HG02642 (cell line): Measurements from ENCODE around the gene TUBB1.

Experiments used
- ATAC-seq: cut with Tn5 transposase; IDR thresholded peaks from one replicate; pipeline ENCODE4 v1.9.1; 2021; ENCODE audit warnings: mild to moderate bottlenecking; ENCODE audit not compliant: unreplicated experiment, poor library complexity

TUBB1 gene

DNA sequence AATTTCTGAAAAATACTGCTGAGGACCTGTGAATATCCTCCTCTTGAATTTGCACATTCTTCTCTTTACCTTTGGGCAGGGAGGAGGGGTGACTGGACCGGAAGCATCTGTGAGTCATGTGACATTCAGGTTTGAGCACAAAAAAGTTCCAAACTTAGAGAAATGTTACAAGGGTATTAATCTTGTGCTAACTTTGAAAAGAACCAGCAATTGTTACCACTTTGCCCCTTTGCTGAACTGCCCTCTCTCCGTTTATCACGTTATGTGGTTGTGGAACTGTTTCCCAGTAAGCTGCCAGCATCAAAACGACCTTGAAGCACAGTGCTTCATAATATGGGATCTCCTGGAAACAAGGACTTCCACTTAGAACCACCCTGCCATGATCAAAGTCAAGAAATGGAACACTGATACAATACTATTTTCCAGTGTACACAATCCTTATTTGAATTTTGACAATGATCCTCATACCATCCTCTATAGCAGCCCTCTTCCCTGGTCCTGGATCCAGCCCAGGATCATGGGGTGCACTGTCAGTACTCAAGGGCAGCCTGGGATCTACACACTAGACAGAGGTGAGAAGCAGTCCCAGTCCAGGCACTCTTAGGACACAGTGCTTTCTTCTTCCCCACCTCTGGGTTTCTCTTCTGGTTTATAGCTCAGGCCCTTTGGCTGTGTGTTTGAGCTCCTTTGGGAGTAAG lies 2.3 kb upstream of the TUBB1 start:
- no peak for ATAC-seq

DNA sequence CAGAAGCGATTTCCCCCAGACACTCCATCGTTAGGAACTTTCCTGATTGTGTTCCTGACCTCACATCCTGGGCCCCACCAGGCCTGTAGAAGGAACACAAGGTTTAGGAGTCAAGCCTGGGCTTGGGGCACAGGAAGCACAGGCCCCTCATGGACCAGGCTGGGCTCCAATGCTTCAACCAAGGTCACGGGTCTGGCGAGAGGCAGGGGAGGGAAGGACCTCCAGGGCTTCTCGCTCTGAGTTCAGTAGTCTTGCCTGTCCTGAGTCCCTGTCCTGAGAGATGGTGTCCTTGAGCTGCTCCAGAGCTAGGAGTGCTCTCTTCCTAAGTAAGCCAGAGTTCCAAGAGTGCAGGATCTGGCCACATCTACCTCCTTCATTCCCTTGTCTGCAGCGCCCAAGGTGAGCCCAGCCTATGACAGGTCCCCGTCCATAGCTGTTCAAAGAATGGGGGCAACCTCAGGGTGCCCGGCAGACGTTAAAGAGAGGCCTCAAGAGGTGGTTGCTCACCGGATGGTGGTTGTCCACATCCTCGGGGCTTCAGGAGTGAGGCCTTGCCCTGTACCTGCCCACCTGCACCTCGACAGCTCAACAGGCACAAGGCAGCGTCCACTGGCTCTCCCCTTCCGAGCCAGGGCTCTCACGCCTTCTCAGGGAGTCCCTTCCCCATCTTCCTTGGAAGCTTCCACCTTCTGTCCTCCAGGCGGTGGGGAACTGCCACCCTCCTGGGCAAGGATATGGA lies 1.6 kb upstream of the TUBB1 start:
- ATAC-seq, result no peak

DNA sequence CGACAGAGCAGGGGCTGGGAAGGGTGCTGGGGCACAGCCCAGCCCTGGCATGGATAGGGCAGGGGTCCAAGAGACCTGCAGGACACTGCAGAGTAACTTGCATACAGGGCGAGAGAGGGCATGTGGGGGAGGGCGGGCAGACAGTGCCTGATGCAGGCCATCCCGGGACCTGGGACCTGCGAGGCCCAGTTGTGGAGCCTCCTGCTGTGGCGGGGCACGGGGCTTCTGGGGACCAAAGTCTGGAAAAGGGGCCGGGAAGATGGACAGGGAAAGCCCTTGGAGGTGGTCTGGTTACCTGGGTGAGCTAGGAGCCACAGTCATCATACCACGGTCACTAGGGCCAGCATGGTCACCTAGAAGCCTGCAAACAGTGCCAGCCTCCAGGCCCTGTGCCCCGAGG lies 412 bp upstream of the TUBB1 start:
- no peak for ATAC-seq

DNA sequence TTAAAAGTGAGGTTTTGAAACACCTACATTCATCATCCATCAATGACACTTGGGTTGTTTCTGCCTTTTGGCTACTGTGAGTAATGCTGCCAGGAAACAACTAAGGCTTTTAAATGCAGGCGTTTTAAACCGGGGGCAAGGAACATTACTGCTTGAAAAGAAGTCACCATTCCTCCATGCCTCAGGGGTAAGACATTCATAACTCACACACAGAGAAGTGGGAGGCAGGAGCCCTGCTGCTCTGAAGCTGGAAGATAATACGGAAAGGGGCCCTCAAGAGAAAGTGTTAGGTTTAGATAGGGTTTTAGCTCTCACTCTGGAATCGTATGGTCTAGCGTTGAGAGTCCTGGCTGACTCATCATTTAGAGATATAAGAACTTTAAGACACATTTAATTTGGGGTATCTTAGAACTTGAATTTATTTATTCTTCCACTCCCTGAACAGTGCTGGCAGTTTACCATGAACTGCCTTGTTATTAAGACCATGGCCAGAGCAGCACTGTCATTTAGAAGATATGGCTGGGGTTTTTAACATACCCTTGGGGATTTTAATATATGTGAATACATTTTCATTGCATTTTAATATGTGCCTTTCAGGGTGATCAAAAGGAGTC lies 1.8 kb downstream of the TUBB1 start:
- no peak for ATAC-seq

DNA sequence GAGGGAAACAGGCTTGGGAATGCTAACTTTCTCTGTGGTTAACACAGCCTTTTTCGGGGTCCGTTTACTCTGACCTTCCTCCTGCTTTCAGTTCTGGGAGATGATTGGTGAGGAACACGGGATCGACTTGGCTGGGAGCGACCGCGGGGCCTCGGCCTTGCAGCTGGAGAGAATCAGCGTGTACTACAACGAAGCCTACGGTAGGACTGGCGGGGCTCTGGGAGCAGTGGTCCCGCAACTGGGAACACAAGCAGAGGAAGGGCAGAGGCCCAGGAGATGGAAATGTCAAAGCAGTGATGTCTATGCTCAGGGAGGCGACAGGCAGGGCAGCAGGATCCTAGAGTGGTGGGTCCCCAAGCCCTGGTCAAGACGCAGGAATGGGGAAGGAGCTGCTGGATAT lies 3.5 kb downstream of the TUBB1 start:
- ATAC-seq, result no peak

DNA sequence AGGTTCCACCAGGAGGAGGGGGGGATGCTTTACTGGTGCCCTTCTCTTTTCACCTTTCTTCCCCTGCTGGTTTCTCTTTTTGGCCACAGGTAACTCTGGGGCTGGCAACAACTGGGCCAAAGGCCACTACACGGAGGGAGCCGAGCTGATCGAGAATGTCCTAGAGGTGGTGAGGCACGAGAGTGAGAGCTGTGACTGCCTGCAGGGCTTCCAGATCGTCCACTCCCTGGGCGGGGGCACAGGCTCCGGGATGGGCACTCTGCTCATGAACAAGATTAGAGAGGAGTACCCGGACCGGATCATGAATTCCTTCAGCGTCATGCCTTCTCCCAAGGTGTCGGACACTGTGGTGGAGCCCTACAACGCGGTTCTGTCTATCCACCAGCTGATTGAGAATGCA lies 4.4 kb downstream of the TUBB1 start:
- no peak for ATAC-seq

DNA sequence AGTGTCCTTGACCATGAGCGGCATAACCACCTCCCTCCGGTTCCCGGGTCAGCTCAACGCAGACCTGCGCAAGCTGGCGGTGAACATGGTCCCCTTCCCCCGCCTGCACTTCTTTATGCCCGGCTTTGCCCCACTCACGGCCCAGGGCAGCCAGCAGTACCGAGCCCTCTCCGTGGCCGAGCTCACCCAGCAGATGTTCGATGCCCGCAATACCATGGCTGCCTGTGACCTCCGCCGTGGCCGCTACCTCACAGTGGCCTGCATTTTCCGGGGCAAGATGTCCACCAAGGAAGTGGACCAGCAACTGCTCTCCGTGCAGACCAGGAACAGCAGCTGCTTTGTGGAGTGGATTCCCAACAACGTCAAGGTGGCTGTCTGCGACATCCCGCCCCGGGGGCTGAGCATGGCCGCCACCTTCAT lies 4.9 kb downstream of the TUBB1 start:
- no peak for ATAC-seq

DNA sequence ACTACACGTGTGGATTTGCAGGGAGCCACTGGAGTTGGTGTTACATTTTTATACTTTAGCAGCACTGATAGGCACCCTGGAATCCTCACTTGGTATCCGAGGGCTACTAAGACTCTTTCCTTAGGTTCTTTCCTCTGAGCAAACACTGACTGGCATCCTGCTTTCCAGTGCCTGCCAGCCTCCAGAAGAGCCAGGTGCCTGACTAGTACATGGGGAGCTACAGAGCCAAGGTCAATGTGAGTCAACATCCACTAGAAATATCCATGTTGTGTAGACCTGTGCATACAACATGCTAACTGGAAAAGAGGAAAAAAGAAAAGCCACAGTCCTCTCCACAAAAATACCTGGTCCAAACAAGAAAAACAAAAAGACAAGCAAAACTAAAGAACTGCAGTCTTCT lies 5.9 kb downstream of the TUBB1 start:
- no peak for ATAC-seq

DNA sequence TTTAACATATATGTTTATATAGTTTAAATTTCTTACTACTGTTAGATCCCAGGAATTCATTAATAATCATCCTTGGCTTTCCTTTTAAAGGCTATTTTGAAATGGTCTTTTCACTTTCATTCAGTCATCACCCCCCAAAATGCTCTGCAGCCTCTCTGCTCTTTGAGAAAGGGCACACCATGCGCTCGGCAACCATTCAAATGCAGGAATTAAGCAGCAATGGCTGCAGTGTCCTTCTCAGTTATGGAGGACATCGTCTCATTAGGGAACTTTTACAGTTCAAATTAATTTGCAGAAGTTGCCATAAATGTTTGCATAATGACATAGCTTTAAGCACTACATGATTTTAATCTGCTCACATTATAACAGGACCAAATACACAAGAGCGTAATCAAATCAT lies 6.3 kb downstream of the TUBB1 start:
- no peak for ATAC-seq

DNA sequence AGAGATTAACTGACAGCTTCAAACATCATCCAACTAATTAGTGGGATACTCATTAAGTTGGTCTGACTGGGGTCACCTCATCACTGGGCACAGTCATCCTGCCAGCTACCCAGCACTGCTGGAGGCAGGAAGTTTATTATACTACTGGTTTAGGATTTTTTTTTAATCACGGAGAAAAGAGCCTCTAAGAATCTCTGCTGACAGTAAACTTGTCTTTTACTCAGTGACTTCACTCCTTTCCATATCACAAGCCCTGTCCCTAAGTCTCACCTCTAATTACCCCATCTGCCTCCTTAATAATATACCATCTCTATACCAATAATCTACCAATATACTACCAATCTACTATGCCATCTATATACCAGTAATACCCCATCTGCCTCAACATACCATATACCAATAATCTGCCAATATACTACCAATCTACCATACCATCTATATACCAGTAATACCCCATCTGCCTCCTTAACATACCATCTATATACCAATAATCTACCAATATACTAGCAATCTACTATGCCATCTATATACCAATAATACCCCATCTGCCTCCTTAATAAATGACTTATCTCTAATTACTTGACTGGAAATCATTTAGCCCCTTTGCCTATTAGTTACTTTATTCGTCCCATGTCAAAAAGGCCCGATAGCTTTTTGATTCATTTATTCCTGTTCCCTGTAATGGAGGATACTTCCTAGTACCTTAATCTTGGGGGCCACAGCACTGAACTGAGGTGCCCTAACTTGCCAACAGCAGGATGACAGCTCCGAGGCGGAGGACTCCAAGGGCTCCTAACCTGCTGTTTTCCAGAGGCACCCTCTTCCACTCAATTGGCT lies 7.9 kb downstream of the TUBB1 start:
- ATAC-seq, result no peak

DNA sequence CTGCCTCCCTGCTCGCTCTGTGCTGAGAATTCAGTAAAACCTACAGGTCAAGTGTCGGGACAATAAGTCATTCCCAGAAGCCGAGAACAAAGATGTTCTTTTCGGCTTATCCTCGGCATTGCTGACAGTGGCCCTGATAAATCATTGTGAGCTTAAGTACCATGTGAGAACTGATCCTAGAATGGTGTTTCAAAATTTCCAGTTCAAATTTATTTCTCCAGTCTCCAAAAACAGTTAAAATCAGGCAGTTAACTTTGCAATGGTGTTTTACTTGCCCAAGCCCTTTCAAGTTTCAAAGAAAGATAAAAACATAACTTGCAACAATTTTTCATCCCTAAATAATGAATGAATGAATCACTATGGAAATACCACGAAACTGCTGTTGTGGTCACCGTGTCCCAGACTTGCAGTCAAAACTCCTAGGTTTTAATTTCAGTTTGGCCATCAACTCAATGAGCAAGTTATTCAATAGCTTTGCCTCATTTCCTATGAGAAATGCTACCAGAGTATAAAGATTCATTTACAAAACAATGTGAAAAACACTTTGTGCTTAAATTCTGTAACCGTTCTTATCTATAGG lies 8.6 kb downstream of the TUBB1 start:
- ATAC-seq, result no peak

DNA sequence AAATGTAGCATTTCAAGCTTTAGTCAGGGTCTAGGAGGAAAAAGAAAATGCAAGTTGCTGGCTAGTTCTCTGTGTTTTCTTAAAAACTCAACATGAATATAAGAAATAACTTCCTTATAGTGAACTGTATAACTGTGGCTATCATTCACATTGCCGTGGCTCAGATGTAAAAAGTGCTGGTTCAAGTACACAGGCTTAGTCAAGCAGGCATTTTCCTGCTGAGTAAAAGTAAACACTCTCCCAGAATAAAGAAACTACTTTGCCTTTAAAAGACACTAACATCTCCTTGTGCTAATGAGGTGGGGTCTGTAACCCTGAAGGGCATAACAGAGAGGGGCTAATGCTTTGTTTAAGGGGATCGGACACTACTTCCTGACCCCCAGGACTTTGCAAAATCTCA lies 9.6 kb downstream of the TUBB1 start:
- ATAC-seq, result no peak

DNA sequence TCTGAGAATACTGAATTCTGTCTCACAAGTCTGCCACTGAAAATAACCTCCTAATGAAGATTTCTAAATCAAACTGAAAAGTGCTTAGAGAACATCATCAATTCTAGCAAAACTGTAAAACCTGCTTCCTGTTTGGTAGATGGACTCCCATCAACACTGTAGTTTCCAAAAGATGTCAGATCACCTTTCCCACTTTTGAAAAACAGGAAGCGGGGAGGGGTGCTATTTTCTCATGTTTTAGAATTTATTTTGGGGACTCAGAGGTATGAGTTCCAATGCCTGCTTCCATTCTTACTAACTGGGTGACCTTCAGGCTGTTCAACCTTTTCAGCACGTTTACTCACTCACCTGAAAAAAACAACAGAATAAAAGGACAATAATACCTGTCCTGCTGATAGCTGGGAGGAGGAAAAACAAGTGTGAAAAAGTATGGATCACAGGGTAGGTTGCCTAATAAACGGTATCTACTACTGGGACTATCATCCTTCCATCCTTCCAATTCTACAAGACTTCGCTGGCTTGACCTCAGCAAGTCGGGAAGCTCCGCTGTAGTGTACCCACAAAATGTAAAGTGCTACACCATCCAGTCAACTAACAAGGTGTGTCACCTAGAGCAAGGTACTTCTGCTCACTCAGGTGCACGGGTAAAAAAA lies 11.8 kb downstream of the TUBB1 start:
- ATAC-seq, result no peak

DNA sequence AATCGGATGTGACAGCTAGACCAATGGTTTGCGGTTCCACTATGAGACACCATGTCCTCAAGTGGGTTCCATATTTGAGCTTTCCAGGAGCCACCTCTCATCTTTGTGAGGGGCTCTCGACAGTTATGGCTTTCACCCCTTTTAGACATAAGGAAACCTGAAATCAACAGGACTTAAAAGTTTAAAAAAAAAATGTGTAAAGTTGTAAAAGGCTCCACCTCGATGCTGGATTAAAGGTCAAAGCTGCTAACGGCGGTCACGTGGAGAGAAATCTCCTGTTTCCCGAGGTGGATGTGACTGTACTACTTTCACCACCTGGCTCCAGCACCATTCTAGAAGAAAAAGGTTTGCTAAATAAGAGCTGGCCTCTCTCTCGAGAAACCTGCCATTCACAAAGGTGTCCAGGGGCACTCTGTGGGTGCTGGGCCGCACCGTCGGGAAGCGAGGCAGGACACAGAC lies 12.4 kb downstream of the TUBB1 start:
- no peak for ATAC-seq

DNA sequence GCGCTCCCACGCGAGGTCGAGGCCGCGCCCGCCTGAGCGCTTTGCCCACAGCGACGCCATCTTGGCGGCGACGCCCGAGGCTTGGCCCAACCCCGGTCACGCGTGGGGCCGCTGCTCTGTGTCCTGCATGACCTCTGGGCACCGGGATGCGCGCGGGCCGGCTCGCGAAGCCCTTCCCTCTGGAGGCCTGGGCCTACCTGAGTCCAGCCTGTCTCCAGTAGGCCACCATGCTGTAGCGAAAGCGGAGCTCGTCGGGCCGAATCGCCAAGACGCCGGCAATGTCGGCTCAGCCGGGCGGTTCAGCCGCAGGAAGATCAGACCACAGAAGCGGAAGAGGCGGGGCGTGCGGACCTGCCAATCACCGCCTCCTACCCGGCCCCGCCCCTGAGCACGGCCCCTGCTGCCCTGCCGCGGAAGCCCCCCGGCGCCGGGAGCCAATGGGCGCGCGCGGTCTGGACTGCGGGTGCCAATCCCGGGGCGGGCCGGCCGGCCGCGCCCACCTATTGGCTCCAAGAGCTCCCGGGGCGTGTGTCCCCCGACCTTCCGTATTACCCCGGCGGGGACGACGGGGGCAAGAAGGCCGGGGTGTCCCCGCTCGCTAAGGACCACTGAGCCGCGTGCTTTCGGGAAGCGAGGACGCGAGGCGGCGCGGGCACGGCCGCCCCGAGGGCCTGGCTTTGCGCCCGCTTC lies 12.9 kb downstream of the TUBB1 start, which contains the start of gene ATP5F1E:
ATP5F1E (minus strand) TSS at position 313 of the 690 bp plus-strand sequence; CDS start at position 229, 84 bp downstream.
- ATAC-seq, result peak; percentile 96

DNA sequence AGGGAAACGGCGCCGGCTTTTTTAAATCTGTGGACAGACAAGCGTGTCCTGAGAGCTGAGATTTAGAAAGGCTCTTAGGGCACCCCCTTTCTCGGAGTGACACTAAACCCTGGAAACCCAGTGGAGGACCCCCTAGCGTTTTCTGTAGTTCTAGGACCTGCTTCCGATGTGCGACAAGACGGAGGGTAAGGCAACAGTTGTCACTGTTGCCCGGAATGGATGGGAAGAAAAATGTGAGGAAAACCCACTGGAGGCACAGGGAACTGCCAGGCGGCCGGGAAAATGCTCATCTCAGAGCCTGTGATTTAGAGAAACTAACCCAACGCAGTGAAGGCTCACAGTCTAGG lies 13.5 kb downstream of the TUBB1 start:
- no peak for ATAC-seq

DNA sequence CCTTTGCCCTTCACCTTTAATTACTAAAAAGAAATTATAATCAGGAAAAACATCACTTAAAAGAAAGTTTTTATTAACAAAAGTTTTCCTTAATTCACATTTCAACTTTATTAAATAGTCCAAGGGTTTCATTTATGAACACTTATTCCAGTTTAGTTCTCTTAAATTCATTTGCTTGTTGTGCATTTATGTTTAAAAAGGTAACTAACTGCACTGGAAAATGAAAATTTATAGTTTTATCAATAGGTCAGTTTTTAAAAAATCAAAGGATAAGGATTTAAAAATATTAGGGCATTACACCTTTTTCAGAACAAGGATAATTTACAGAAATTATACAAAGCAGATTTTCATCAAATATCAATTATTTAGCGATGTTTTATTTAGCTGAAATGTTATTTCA lies 13.9 kb downstream of the TUBB1 start:
- no peak for ATAC-seq

DNA sequence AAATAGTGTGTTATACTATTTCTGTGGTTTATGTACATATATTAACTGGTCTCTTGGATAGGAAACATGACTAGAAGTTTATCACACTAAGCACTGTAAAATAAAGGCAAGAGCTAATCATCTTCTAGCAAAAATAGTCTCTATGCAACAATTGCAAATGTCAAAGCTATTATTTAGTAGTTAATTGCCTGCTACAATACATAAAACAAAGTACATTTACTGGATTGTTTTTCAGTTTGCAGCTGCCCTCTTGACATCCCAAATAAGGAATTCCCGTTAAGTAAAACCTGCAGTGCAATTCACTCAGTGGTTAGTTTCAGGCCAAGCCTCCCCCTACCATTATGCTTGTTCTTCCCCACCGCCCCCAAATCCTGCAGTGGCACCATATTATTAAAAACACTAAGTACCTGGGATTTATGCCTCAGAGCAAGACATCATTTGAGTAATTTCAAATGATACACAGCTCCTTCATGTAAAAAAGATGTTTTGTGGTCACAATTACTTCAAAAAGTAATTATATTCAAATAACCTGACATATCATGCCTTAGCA lies 14.5 kb downstream of the TUBB1 start:
- ATAC-seq, result no peak

DNA sequence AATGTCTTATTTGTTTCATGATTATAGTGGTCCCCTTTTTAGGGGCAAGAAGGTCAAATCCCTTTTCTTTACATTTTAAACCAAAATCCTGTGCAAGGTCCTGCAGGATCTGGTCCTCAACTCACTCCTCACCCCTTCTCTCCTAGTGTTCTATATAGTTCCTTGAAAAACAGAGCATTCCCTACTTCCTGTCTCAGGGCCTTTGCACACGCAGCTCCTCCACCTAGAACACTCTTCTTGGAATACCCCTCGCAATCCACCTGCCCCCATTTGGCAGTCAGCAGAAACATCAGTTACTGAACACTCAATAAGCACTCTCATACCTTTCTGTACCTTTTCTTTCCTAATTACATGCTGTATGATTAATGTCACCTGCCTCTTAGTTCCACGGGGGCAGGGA lies 16.2 kb downstream of the TUBB1 start:
- ATAC-seq, result no peak
